ENCODE data around the gene PPP6R2. TPM values are rescaled to one million over a fixed set of nuclear protein-coding genes. Genes with fewer than 3 reads are reported as not detected.
"Not testable (repeated sequence)": the region's sequence is repeated elsewhere in the genome, so short reads cannot be mapped to it uniquely, and the experiment has no call there.

Gene PPP6R2
- total RNA-seq, 1 donor from 2014 or later: 57.3 TPM

GRCh38 chr22:50317178-50317577 is 25.9 kb upstream of the PPP6R2 start:
- DNase-seq (ENCODE audit: low read depth): no peak

DNA sequence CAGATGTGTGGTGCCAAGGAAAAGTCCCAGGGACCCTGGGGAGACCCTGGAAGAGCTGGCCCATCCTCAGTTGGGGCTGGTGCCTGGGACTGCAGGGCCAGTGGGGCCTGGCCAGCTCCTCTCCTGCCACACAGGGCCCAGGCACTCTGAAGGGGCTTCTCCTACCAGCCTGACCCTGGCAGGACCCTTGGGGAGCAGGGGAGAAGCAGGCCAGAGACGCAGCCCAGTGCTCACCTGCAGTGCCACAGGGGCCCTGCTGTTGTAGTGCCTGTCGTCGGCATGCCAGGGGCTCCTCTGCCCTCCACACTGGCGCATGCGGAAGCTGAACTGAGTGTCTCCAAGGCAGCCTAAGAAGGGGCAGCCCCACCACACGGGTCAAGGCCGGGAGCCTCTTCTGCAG is 25.5 kb upstream of the PPP6R2 start:
- DNase-seq (ENCODE audit: low read depth): no peak

DNA sequence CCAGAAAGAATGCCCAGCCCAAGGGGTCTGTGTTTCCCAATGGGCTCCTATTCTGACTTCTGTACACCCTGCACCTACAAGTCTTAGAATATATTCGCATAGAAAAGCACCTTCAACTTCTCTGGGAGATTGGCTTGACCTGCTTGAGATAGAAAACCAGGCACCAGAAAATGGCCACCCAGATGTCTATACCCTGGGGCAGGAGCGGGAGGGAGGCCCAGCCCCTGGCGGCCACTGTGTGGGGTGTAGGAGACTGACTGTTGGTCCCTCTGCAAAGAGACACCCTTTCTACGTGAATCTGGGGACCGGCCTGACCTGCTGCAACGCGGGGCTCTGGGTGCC is 24.8 kb upstream of the PPP6R2 start:
- DNase-seq (ENCODE audit: low read depth): no peak

DNA sequence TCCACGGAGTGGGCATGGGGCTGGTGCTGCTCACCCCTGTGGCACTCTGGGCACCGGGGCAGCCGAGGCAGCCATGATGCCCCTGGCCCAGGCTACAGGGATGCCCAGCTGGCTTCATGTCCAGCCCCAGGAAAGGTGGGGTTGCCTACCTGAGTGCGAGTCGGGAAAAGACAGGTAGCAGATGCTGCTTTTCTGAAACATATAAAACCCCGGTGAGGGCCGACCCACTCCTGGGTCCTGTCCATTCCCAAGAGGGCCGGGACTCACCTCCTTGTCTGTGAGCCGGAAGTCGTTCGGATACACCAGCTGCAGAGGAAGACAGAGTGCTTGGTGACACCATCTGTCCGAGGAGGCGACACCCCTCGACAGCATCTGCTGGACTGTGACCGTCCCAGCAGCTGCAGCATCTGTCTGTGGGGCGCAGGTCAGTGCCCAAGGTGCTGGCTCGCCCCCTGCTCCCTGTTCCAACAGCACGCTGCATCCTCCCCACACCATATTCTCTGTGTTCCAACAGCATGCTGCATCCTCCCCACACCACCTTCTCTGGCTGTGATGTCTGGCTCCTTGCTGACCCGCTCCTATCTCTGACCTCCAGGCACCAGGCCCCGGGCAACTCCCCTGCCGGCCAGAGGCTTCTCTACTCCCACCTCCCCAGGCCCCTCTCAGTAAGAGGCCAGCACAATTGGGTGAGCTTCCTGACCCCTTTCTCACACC is 24.3 kb upstream of the PPP6R2 start:
- DNase-seq (ENCODE audit: low read depth): no peak

GRCh38 chr22:50319503-50319951 is 23.6 kb upstream of the PPP6R2 start:
- DNase-seq (ENCODE audit: low read depth): no peak

GRCh38 chr22:50320116-50320515 is 23.0 kb upstream of the PPP6R2 start:
- DNase-seq (ENCODE audit: low read depth): no peak

GRCh38 chr22:50320671-50321325 is 22.3 kb upstream of the PPP6R2 start:
- DNase-seq (ENCODE audit: low read depth): no peak

DNA sequence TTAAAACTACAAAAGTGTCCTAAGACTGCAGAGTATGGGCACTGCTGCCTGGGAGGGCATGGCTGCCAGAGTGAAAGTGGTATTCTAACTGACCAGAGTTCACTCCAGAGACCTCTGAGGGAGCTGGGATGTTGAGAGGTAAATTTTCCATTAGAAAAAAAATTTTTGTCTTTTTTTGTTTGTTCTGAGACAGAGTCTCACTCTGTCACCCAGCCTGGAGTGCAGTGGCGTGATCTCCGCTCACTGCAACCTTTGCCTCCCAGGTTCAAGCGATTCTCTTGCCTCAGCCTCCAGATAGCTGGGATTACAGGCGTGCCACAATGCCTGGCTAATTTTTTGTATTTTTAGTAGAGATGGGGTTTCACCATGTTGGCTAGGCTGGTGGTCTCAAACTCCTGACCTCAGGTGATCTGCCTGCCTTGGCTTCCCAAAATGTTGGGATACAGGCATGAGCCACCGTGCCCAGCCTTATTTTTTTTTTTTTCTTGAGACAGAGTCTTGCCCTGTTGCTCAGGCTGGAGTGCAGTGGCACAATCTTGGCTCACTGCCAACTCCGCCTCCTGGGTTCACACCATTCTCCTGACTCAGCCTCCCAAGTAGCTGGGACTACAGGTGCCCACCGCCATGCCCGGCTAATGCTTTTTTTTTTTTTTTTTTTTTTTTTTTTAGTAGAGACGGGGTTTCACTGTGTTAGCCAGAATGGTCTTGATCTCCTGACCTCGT is 20.6 kb upstream of the PPP6R2 start:
- DNase-seq (ENCODE audit: low read depth): not testable (repeated sequence)

DNA sequence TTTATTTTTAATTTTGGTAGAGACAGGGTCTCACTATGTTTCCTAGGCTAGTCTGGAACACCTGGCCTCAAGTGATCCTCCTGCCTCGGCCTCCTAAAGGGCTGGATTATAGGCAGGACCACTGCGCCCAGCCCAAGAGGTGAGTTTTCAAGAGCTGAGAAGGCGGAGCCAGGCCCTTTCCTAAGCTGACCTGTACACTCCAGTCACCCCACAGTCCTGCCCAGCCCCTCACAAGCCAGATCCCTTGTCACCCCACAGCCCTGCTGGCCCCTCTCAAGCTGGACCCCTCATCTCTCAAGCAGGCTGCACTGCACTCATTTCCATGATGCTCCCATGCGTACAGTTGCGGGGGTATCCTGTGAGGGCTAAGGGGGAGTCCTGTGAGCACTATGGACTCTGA is 19.2 kb upstream of the PPP6R2 start:
- no peak for DNase-seq (ENCODE audit: low read depth)

GRCh38 chr22:50325444-50326224 is 17.5 kb upstream of the PPP6R2 start:
- DNase-seq (ENCODE audit: low read depth): no peak

GRCh38 chr22:50326225-50326955 is 16.7 kb upstream of the PPP6R2 start:
- no peak for DNase-seq (ENCODE audit: low read depth)

DNA sequence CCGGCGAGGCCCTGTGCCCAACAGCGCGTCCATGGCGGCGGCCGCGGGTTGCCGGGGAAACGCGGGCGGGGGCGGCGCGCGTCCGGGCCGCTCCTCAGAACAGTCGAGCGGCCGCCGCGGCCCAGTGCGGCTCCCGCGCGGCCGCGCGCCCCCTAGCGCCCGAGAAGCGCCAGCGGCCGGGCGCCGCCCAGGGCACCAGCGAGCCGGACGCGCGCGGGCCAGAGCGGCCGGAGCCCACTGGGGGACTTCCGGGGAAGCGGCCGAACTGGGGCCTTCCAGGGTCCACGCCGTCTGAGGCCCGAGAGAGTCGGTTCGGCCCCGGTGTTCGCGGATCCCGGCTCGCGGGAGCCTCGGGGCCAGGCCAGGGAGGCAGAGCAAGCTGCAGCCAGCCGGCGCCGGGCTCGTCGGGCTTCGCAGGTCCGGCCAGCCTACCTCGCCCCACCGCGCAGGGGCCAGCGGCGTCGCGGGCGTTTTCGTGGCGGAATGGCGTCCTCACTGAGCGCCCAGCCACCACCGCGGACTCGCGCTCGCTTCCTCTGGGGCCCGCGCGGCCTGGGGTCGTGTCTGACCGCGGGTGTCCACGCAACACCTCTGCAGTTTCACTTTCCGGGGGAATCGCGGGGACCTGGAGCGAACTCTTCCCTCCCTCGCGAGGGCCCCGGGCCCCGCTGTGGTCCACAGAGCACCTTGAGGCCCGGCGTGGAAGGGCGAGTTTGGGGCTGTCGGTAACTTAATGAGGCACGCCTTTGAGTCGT is 16.0 kb upstream of the PPP6R2 start, which contains the start of gene DENND6B:
DENND6B (minus strand) TSS at position 57 of the 755 bp plus-strand sequence; CDS start at position 33, 24 bp downstream.
- no peak for DNase-seq (ENCODE audit: low read depth)

DNA sequence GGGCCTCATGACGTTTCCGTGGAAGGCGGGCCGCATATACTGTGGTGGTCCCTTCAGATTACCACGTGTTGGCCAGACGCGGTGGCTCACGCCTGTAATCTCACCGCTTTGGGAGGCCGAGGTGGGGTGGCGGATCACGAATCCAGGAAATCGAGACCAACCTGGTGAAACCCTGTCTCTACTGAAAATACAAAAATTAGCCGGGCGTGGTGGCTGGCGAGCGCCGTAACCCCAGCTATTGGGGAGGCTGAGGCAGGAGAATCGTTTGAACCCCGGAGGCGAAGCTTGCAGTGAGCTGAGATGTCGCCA is 15.5 kb upstream of the PPP6R2 start:
- DNase-seq (ENCODE audit: low read depth): no peak

GRCh38 chr22:50329236-50329635 is 13.9 kb upstream of the PPP6R2 start:
- peak; percentile 66 for DNase-seq (ENCODE audit: low read depth)

GRCh38 chr22:50334433-50334832 is 8.7 kb upstream of the PPP6R2 start:
- DNase-seq (ENCODE audit: low read depth): not testable (repeated sequence)

DNA sequence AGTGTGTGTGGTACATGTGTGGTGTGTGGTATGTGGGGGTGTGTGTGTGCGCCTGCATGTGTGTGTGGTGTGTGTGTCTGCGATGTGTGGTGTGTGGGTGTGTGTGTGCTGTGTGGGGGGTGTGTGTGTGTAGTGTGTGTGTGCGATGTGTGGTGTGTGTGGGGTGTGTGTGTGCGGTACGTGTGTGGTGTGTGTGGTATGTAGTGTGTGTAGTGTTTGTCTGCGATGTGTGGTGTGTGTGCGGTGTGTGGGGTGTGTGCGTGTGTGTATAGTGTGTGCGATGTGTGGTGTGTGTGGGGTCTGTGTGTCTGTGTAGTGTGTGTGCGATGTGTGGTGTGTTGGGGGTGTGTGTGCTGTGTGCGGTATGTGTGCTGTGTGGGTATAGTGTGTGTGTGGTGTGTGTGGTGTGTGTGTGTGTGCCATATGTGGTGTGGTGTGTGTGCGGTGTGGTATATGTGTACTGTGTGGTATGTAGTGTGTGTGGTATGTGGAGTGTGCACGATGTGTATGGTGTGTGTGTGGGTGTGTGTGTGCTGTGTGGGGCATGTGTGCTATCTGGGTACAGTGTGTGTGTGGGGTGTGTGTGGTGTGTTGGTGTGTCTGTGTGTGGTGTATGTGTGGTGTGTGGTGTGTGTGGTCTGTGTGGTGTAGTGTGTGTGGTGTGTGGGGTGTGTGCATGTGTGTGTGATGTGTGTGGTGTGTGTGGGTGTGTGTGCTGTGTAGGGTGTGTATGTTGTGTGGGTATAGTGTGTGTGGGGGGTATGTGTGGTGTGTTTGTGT is 5.7 kb upstream of the PPP6R2 start:
- DNase-seq (ENCODE audit: low read depth): no peak

GRCh38 chr22:50338042-50338573 is 5.0 kb upstream of the PPP6R2 start:
- no peak for DNase-seq (ENCODE audit: low read depth)

GRCh38 chr22:50338860-50339462 is 4.2 kb upstream of the PPP6R2 start:
- DNase-seq (ENCODE audit: low read depth): no peak

Data from renal cortical epithelial cell (primary cell).